GM12865 (cell line): ENCODE data around the gene IFT88.
A peak's percentile ranks its signal among the peaks of the same experiment; 100 is the strongest.

Source experiments
- DNase-seq: peaks from one replicate; pipeline ENCODE4 v3.0.0; 2010; ENCODE audit warnings: low read depth
- H3K4me3 ChIP-seq: 2 replicates; pipeline ENCODE4 v1.5.1; 2011; ENCODE audit warnings: mild to moderate bottlenecking, low read depth, low read length, control low read depth
- TF ChIP-seq, protein P1 (sequence below): IDR thresholded peaks from 2 replicates; pipeline ENCODE4 v1.5.1; 2011; ENCODE audit warnings: low read length, control low read depth, low read depth, inconsistent platforms; ENCODE audit not compliant: insufficient read depth; ENCODE audit errors: missing control alignments

Gene IFT88

DNA sequence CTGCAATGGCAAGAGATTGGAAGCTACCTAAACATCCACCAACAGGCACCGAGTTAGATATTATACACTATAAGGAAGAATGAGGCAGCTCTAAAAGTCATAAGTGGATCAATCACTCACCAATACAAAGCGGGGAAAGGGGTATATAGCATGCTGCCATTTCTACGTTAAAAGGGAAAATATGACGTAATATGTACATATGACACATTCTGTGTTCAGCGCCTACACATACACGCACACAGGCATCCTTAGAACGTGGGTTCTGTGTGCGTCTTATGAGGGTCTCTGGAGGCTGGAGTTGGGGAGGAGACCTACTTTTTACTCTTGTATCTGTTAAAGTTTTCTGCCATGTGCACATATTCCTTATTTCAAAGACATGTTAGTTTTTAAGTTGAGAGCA, 142.4 kb downstream of the IFT88 start:
- DNase-seq, result no peak
- TF ChIP-seq, protein P1, sequence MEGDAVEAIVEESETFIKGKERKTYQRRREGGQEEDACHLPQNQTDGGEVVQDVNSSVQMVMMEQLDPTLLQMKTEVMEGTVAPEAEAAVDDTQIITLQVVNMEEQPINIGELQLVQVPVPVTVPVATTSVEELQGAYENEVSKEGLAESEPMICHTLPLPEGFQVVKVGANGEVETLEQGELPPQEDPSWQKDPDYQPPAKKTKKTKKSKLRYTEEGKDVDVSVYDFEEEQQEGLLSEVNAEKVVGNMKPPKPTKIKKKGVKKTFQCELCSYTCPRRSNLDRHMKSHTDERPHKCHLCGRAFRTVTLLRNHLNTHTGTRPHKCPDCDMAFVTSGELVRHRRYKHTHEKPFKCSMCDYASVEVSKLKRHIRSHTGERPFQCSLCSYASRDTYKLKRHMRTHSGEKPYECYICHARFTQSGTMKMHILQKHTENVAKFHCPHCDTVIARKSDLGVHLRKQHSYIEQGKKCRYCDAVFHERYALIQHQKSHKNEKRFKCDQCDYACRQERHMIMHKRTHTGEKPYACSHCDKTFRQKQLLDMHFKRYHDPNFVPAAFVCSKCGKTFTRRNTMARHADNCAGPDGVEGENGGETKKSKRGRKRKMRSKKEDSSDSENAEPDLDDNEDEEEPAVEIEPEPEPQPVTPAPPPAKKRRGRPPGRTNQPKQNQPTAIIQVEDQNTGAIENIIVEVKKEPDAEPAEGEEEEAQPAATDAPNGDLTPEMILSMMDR, result no peak
- no peak overlapping the region for H3K4me3 ChIP-seq

DNA sequence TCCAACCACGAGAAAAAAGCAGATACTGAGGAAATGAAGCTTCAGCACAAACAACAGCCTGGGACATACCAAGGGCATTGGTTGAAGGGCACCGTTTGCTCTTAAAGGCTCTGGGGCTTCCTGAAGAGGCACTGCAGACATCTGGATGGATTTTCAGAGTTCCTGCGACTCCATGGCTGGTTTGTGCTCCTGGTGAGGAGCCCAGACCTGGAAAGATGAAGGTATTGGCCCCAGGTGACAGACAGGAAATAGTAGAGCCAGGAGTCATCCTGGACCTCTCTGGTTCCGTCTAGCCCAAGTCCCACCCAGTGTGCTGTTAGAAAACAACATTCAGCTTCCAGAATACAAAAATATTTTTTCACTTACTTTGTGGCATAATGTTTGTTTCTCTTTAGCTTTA, 142.8 kb downstream of the IFT88 start:
- no peak for DNase-seq
- no peak overlapping the region for H3K4me3 ChIP-seq
- TF ChIP-seq, protein P1, result no peak

GRCh38 chr13:20711301-20712044, 144.5 kb downstream of the IFT88 start:
- peak; percentile 32 for DNase-seq
- TF ChIP-seq, protein P1, result no peak
- no peak overlapping the region for H3K4me3 ChIP-seq

DNA sequence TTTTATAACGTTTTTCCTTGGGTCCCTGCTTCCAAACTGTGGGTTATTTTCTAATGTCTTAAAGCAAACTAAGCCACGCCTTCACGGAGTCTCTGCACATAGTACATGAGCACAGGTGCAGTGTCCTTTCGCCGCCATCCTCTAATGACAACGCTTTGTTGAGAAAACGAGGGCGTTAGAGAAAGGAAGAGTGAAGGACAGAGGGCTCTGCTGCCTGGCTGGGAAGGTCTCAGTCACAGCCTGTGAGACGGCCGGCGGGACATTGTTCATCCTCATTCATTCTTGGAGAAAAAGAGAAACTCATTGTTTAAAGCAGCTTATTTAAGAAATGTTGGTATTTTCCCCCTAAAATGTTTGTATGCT, 146.0 kb downstream of the IFT88 start:
- DNase-seq, result no peak
- H3K4me3 ChIP-seq, result no peak overlapping the region
- TF ChIP-seq, protein P1, result no peak

DNA sequence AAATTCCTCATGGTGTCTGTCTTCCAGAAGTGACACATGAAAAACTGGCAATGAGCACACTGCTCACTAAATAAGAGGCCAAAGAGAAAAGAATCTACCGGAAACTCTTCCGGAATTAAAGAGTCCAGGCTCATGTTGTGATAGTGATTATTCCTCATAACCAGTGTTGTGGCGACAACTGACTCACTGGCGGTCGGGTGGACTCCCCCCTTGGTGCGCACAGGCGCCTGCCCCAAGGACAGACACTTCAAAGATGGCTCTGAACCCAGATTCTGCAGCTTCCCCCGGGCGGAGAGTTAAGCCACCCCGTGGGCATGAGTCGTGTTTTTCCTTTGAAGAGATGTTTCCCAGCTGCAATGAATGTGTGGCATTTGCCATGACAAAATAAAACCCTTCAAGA, 146.8 kb downstream of the IFT88 start:
- H3K4me3 ChIP-seq, result no peak overlapping the region
- DNase-seq, result no peak
- TF ChIP-seq, protein P1, result no peak

DNA sequence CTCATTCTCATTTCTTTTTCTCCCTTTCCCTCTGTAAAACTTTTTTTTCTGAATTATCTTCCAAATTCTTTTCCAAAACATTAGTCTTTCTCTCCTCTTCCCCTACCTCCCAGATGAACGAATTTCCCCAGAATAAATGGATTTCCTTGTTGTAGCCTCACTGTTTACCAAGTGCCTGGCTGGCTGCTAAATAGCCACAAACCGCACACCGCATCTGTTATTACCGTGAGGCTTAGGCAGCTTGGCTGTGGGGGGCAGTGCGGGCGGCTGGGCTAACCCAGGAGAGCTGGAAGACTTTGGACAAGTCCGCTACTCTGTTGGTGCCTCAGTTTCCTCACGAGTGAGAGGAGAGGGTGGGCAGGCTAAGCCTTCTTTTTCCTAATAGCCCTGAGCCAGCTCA, 147.2 kb downstream of the IFT88 start:
- no peak for DNase-seq
- TF ChIP-seq, protein P1, result no peak
- no peak overlapping the region for H3K4me3 ChIP-seq
